ENCODE data around the gene IGFN1.

IGFN1 gene

DNA sequence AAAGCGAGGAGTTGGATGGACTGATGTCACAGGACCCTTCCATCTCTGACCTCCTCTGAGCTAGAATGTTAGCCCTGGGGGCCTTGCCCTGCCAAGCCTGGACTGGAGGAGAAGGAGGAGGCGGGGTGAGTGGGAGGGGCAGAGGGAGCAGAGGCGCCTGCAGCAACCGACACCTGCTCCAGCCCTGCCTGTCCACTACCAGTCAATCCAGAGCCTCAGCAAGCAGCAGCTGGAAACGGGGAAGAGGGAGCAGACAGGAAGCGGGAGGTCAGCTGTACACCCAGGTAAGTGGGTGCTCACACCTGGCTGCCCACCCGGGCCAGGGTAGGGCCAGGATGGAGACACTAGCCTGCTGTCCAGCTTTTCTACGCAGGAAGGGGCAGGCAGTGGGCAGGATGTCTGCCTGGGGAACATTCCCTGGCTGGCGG is at the start of gene IGFN1:
Gene IGFN1, plus strand, starts transcription at position 201 of the 428 bp plus-strand sequence. CDS start 2,470 bp downstream, outside the sequence.
- H3K4me3 ChIP-seq (ENCODE audit: low read depth, low read length): no peak within 1 kb of the TSS
- peak; percentile 11 for DNase-seq (ENCODE audit: low read depth)
- TF ChIP-seq, protein P1, sequence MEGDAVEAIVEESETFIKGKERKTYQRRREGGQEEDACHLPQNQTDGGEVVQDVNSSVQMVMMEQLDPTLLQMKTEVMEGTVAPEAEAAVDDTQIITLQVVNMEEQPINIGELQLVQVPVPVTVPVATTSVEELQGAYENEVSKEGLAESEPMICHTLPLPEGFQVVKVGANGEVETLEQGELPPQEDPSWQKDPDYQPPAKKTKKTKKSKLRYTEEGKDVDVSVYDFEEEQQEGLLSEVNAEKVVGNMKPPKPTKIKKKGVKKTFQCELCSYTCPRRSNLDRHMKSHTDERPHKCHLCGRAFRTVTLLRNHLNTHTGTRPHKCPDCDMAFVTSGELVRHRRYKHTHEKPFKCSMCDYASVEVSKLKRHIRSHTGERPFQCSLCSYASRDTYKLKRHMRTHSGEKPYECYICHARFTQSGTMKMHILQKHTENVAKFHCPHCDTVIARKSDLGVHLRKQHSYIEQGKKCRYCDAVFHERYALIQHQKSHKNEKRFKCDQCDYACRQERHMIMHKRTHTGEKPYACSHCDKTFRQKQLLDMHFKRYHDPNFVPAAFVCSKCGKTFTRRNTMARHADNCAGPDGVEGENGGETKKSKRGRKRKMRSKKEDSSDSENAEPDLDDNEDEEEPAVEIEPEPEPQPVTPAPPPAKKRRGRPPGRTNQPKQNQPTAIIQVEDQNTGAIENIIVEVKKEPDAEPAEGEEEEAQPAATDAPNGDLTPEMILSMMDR (IDR thresholded peaks at IDR 0.05; ENCODE audit: low read depth, low read length): no peak
- TF ChIP-seq, protein P2, sequence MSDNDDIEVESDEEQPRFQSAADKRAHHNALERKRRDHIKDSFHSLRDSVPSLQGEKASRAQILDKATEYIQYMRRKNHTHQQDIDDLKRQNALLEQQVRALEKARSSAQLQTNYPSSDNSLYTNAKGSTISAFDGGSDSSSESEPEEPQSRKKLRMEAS (IDR thresholded peaks at IDR 0.05; ENCODE audit: low read depth, low read length): no peak
- no peak for TF ChIP-seq POLR2A (IDR thresholded peaks at IDR 0.05; ENCODE audit: extremely low read depth, insufficient read length)
- no peak for TF ChIP-seq MYC (IDR thresholded peaks at IDR 0.05; ENCODE audit: low read depth, low read length)

DNA sequence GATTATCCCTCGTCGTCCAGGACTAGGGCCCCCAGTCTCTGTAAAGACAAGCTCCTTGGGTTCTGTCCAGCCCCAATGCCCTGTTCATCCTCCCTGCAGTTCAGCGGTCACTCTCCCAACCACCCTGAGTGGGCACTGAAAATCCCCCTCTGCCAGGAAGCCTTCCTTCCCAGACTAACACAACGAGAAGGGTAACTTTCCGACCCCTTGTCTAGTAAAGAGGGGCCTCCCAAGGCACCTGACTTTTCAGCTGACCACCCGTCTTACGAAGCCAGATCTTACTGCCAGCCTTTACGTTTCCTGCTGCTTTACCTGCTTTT is 49.7 kb upstream of the IGFN1 start:
- no peak overlapping the region for H3K4me3 ChIP-seq (ENCODE audit: low read depth, low read length)
- TF ChIP-seq, protein P1 (IDR thresholded peaks at IDR 0.05; ENCODE audit: low read depth, low read length): no peak
- TF ChIP-seq, protein P2 (IDR thresholded peaks at IDR 0.05; ENCODE audit: low read depth, low read length): no peak
- TF ChIP-seq POLR2A (IDR thresholded peaks at IDR 0.05; ENCODE audit: extremely low read depth, insufficient read length) (no peak), MYC (IDR thresholded peaks at IDR 0.05; ENCODE audit: low read depth, low read length) (no peak)
- no peak for DNase-seq (ENCODE audit: low read depth)

DNA sequence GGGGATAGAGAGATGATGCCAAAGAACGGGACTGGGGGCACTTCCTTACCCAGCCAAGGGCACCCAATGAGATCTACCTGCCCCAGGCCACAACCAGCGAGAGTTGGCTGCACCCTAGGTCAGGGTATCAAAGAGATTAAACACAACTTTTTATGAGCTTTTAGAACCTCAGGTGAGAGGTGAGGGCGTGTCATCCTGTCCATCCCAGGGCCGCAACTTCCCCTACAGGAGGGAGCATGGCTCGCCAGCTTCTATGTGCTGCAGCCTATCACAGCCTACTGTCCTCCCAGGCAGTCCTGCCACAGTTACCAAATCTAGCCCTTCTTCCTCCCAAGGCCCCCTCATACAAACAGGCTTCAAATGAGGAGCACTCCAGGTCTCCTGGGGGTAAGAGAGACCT is 49.2 kb upstream of the IGFN1 start:
- no peak for DNase-seq (ENCODE audit: low read depth)
- H3K4me3 ChIP-seq (ENCODE audit: low read depth, low read length): no peak overlapping the region
- TF ChIP-seq MYC (IDR thresholded peaks at IDR 0.05; ENCODE audit: low read depth, low read length) (no peak), POLR2A (IDR thresholded peaks at IDR 0.05; ENCODE audit: extremely low read depth, insufficient read length) (no peak)
- TF ChIP-seq, protein P2 (IDR thresholded peaks at IDR 0.05; ENCODE audit: low read depth, low read length): no peak
- TF ChIP-seq, protein P1 (IDR thresholded peaks at IDR 0.05; ENCODE audit: low read depth, low read length): no peak

GRCh38 chr1:201142011-201142848 is 48.4 kb upstream of the IGFN1 start:
- DNase-seq (ENCODE audit: low read depth): no peak
- no peak overlapping the region for H3K4me3 ChIP-seq (ENCODE audit: low read depth, low read length)
- TF ChIP-seq, protein P1 (IDR thresholded peaks at IDR 0.05; ENCODE audit: low read depth, low read length): no peak
- TF ChIP-seq POLR2A (IDR thresholded peaks at IDR 0.05; ENCODE audit: extremely low read depth, insufficient read length) (no peak), MYC (IDR thresholded peaks at IDR 0.05; ENCODE audit: low read depth, low read length) (no peak)
- TF ChIP-seq, protein P2 (IDR thresholded peaks at IDR 0.05; ENCODE audit: low read depth, low read length): no peak

- no peak for TF ChIP-seq POLR2A (IDR thresholded peaks at IDR 0.05; ENCODE audit: extremely low read depth, insufficient read length)
- TF ChIP-seq, protein P2 (IDR thresholded peaks at IDR 0.05; ENCODE audit: low read depth, low read length): no peak
- no peak for TF ChIP-seq MYC (IDR thresholded peaks at IDR 0.05; ENCODE audit: low read depth, low read length)
- TF ChIP-seq, protein P1 (IDR thresholded peaks at IDR 0.05; ENCODE audit: low read depth, low read length): no peak
- no peak for DNase-seq (ENCODE audit: low read depth)
- no peak overlapping the region for H3K4me3 ChIP-seq (ENCODE audit: low read depth, low read length)
Observed at GRCh38 chr1:201142849-201143725, 47.5 kb upstream of the IGFN1 start.

All from NB4 (cell line).